Endothelial cell of umbilical vein (primary cell): ENCODE data around the gene KYAT1. TPM values are rescaled to one million over a fixed set of nuclear protein-coding genes. Genes with fewer than 3 reads are reported as not detected.

Experiments used
- BruUV-seq: library from RNA; stranded (reverse); fragments of 400-500 nt; replicated peaks from 2 replicates; lab custom pipeline; 2021; lab: Mats Ljungman, UMichigan
- CTCF ChIA-PET: fragments of 300-600, 350-600 bp; sonication (Branson Sonifier 250); formaldehyde crosslinking; loops from one replicate; lab custom pipeline; 2021; ENCODE audit warnings: antibody characterized with exemption, inconsistent platforms; lab: Charles Lee
- POLR2A ChIA-PET: fragments of 300-600, 350-600 bp; sonication (Branson Sonifier 250); formaldehyde crosslinking; loops from one replicate; lab custom pipeline; 2021; ENCODE audit warnings: antibody characterized with exemption, inconsistent platforms; lab: Charles Lee
- DNase-seq: peaks from one replicate; pipeline ENCODE4 v3.0.0-alpha.2; 2011; ENCODE audit warnings: low read depth, low spot score
- FAIRE-seq: peaks from 2 replicates; lab custom pipeline; 2011; peaks lifted over from hg19 to GRCh38; lab: Jason Lieb, UNC
- H2AFZ ChIP-seq: 2 replicates; pipeline ENCODE4 v1.6.0; 2012; ENCODE audit warnings: low read depth, low read length, control low read depth, inconsistent platforms
- H3K27ac ChIP-seq: 2 replicates; pipeline ENCODE4 v1.5.1; 2011; ENCODE audit warnings: low read depth, mild to moderate bottlenecking, control low read depth, low read length, moderate library complexity; ENCODE audit not compliant: insufficient read depth
- H3K27me3 ChIP-seq, 2 experiments: 2 replicates each; pipeline versions ENCODE4 v1.6.0 to v1.6.1; 2011; ENCODE audit warnings: low read length in 2 of 2, mixed read lengths in 1 of 2; ENCODE audit not compliant: control insufficient read depth in 2 of 2, insufficient read depth in 2 of 2
- H3K36me3 ChIP-seq, 2 experiments: 2 replicates in 1 of 2; 3 replicates in 1 of 2; pipeline ENCODE4 v1.5.1; 2011; ENCODE audit warnings: low read length in 2 of 2, mild to moderate bottlenecking in 1 of 2, moderate library complexity in 1 of 2; ENCODE audit not compliant: control insufficient read depth in 2 of 2, insufficient read depth in 2 of 2; ENCODE audit errors: extremely low read depth in 1 of 2
- H3K4me1 ChIP-seq: 3 replicates; pipeline ENCODE4 v1.5.1; 2011; ENCODE audit warnings: mild to moderate bottlenecking, low read length; ENCODE audit not compliant: control insufficient read depth, insufficient read depth; ENCODE audit errors: extremely low read depth
- H3K4me2 ChIP-seq: 2 replicates; pipeline ENCODE4 v1.6.1; 2011; ENCODE audit warnings: low read length, control low read depth, mixed read lengths; ENCODE audit not compliant: insufficient read depth
- H3K4me3 ChIP-seq, 3 experiments: fragments of 200-600 bp in 1 of 3; sonication (generic), shearing (Covaris generic) in 1 of 3; replicated peaks in 1 of 3; 2 replicates each; pipeline ENCODE4 v1.5.1; 2011 to 2016; ENCODE audit warnings: control low read depth in 3 of 3, low read length in 3 of 3, mild to moderate bottlenecking in 2 of 3, inconsistent platforms in 1 of 3, low read depth in 1 of 3, moderate library complexity in 1 of 3; ENCODE audit not compliant: insufficient read depth in 1 of 3
- H3K79me2 ChIP-seq: 2 replicates; pipeline ENCODE4 v1.6.0; 2012; ENCODE audit warnings: low read length, inconsistent platforms; ENCODE audit not compliant: control insufficient read depth, insufficient read depth
- H3K9ac ChIP-seq: replicated peaks from 2 replicates; pipeline ENCODE3; 2011; ENCODE audit warnings: low read length, control low read depth; ENCODE audit not compliant: insufficient read depth; ENCODE audit errors: extremely low read depth
- H3K9me1 ChIP-seq: replicated peaks from 3 replicates; pipeline ENCODE4 v1.6.0; 2011; ENCODE audit warnings: mild to moderate bottlenecking, low read length; ENCODE audit not compliant: control insufficient read depth, insufficient read depth; ENCODE audit errors: extremely low read depth
- H3K9me3 ChIP-seq: replicated peaks from 2 replicates; pipeline ENCODE4 v1.5.1; 2012; ENCODE audit warnings: low read length, inconsistent platforms; ENCODE audit not compliant: control insufficient read depth, insufficient read depth
- H4K20me1 ChIP-seq: replicated peaks from 2 replicates; pipeline ENCODE3; 2011; ENCODE audit warnings: mild to moderate bottlenecking, low read length; ENCODE audit not compliant: control insufficient read depth, insufficient read depth; ENCODE audit errors: extremely low read depth
- EZH2 ChIP-seq: IDR thresholded peaks from 2 replicates; pipeline ENCODE4 v1.6.1; 2012; ENCODE audit warnings: borderline replicate concordance, low read depth, mild to moderate bottlenecking, moderate library complexity, low read length, inconsistent platforms; ENCODE audit not compliant: severe bottlenecking
- FOS ChIP-seq: IDR thresholded peaks from 2 replicates; pipeline ENCODE4 v1.6.1; 2011; ENCODE audit warnings: mild to moderate bottlenecking, low read length, moderate library complexity, borderline replicate concordance; ENCODE audit not compliant: insufficient read depth
- GATA2 ChIP-seq: IDR thresholded peaks from 2 replicates; pipeline ENCODE4 v1.7.0; 2011; ENCODE audit warnings: low read depth, mild to moderate bottlenecking, moderate library complexity, mixed read lengths, low read length; ENCODE audit not compliant: insufficient read length, insufficient read depth
- JUN ChIP-seq: IDR thresholded peaks from 2 replicates; pipeline ENCODE4 v1.6.1; 2011; ENCODE audit warnings: borderline replicate concordance, low read depth; ENCODE audit not compliant: insufficient read length, insufficient read depth
- MAX ChIP-seq: IDR thresholded peaks from 2 replicates; pipeline ENCODE4 v1.6.1; 2011; ENCODE audit not compliant: insufficient read depth, insufficient read length
- MYC ChIP-seq: IDR thresholded peaks from one replicate; pipeline ENCODE4 v1.6.1; 2011; ENCODE audit warnings: mild to moderate bottlenecking, low read depth, low read length
- POLR2A ChIP-seq: IDR thresholded peaks from 2 replicates; pipeline ENCODE4 v1.6.1; 2012; ENCODE audit warnings: low read depth, mild to moderate bottlenecking, control low read depth, low read length
- POLR2AphosphoS5 ChIP-seq: IDR thresholded peaks from 2 replicates; pipeline ENCODE4 v1.6.1; 2012; ENCODE audit warnings: low read depth, mild to moderate bottlenecking, control low read depth, low read length, moderate library complexity; ENCODE audit not compliant: insufficient read depth
- dilution Hi-C: fragments of 300-500 bp; cut with MboI; formaldehyde crosslinking; loops from one replicate; pipeline ENCODE4 v1.15.0; 2019; ENCODE audit warnings: low sequenced_read_pairs; ENCODE audit not compliant: extremely low pct_ligation_motif_present
- intact Hi-C: fragments of 100-400 bp; cut with micrococcal nuclease; formaldehyde crosslinking; loops from one replicate; pipeline ENCODE4 v1.10.0; 2022
- polyA plus RNA-seq, 4 experiments: library from polyadenylated mRNA; depleted of rRNA in 3 of 4; stranded (reverse) in 3 of 4; unstranded in 1 of 4; fragments of >200 nt; gene quantifications; 2 replicates each; pipeline versions ENCODE4 v1.2.1 to v1.2.3, GENCODE V29; 2011 to 2012; ENCODE audit warnings: missing spikeins in 1 of 4
- total RNA-seq: library from RNA; stranded (reverse); gene quantifications from 2 replicates; pipeline ENCODE4 v1.2.3, GENCODE V29; 2021
- TF ChIP-seq, protein P1 (sequence below), 2 donors: IDR thresholded peaks; 1 replicate in 1 of 2; 2 replicates in 1 of 2; pipeline ENCODE4 v1.5.1; 2011; ENCODE audit warnings: low read length in 2 of 2, mild to moderate bottlenecking in 2 of 2, moderate library complexity in 2 of 2, control low read depth in 1 of 2, inconsistent platforms in 1 of 2, low read depth in 1 of 2; ENCODE audit not compliant: insufficient read depth in 1 of 2; ENCODE audit errors: extremely low read depth in 1 of 2

Gene KYAT1
- total and polyA plus RNA-seq, 2 donors (not counting 3 experiments of a cell fraction or from before 2014, with no cell fraction given): 7.2 to 9.6 TPM

DNA sequence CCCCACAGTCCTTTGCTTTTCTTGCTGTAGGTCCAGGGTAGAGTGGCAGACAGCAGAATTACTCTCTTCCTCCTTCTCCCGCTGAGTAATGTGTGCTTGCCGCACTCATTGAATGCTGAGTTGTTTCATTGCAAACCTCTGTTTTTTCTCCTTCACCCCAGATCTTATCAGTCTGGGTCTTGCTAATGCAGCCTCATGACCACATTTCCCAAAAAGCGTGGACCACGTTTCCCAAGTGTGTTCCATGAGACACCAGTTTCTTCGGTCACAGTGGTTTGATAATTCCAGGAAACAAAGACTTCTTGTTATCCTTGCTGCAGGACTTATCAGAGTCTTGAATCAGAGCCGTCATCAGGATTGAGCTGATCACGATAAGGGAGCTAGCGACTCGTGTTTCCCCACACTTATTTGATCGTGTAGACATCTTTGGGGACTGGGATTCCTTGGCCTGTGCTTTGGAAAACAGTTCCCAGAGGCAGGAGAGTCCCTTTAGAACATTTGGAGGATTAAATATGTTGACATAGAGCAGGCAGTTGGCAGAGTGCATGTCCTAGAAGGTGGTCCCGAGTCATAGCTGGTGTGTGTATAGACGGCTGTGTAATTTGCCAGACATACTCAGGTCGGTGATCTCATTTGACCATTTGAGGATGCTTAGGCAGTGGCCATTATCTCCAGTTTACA, 4.6 kb upstream of the KYAT1 start:
- POLR2A ChIA-PET: interaction anchor here (0.6 kb wide), 1 partner anchor 683 kb away, joined by 3 read pairs; no protein-coding TSS in a partner anchor
- no peak for TF ChIP-seq MYC
- peak; percentile 54 for TF ChIP-seq POLR2AphosphoS5
- TF ChIP-seq POLR2A: peak; percentile 59
- peak; percentile 22 for TF ChIP-seq FOS
- no peak for TF ChIP-seq EZH2
- TF ChIP-seq JUN: peak; percentile 1
- peak; percentile 99 for TF ChIP-seq GATA2
- Histone ChIP-seq H3K36me3 (peaks cover 8 to 15% of the 10 kb centered on the region in 2 experiments), H3K4me3 (no peak overlapping the region), H3K27me3 (no peaks in the 10 kb centered on the region), H2AFZ (no peak overlapping the region), H3K9me1 (no peaks in the 10 kb centered on the region), H3K4me1 (peaks cover 58% of the 10 kb centered on the region), H4K20me1 (no peaks in the 10 kb centered on the region), H3K9me3 (no peaks in the 10 kb centered on the region), H3K4me2 (peak overlapping the region; percentile 20), H3K9ac (peak overlapping the region; percentile 5), H3K27ac (peak overlapping the region; percentile 75), H3K79me2 (peaks cover 86% of the 10 kb centered on the region)
- intact Hi-C loops (loop anchor here (1.0 kb wide), 1 partner anchor 25 kb away; no protein-coding TSS in a partner anchor), dilution Hi-C loops (no loop called here)
- BruUV-seq: no TSS peak
- CTCF ChIA-PET: interaction anchor here (1.0 to 1.1 kb wide), 3 partner anchors 13 to 42 kb away, joined by 3 to 4 read pairs (median 4); no protein-coding TSS in a partner anchor
- FAIRE-seq (peak; percentile 96), DNase-seq (peak; percentile 76)

- CTCF ChIA-PET: no interaction called here
- H3K36me3 ChIP-seq: peaks cover 8 to 15% of the 10 kb centered on the region in 2 experiments
- dilution Hi-C loops: no loop called here
- H3K79me2 ChIP-seq: peaks cover 82% of the 10 kb centered on the region
- H3K4me3 ChIP-seq: no peak overlapping the region
- H4K20me1 ChIP-seq: no peaks in the 10 kb centered on the region
- H3K9ac ChIP-seq: no peak overlapping the region
- no peak for TF ChIP-seq POLR2AphosphoS5
- no peak for TF ChIP-seq JUN
- TF ChIP-seq, protein P1, sequence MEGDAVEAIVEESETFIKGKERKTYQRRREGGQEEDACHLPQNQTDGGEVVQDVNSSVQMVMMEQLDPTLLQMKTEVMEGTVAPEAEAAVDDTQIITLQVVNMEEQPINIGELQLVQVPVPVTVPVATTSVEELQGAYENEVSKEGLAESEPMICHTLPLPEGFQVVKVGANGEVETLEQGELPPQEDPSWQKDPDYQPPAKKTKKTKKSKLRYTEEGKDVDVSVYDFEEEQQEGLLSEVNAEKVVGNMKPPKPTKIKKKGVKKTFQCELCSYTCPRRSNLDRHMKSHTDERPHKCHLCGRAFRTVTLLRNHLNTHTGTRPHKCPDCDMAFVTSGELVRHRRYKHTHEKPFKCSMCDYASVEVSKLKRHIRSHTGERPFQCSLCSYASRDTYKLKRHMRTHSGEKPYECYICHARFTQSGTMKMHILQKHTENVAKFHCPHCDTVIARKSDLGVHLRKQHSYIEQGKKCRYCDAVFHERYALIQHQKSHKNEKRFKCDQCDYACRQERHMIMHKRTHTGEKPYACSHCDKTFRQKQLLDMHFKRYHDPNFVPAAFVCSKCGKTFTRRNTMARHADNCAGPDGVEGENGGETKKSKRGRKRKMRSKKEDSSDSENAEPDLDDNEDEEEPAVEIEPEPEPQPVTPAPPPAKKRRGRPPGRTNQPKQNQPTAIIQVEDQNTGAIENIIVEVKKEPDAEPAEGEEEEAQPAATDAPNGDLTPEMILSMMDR (IDR thresholded peaks at IDR 0.05; ENCODE audit: extremely low read depth in 1 of 2, insufficient read depth in 1 of 2, low read depth in 1 of 2, low read length in 2 of 2): no peak
- no peak for TF ChIP-seq MYC
- no peak for TF ChIP-seq MAX
- no peak for TF ChIP-seq FOS
- no peak for TF ChIP-seq EZH2
- TF ChIP-seq GATA2: no peak
- no peak for TF ChIP-seq POLR2A
- peak overlapping the region; percentile 75 for H3K27ac ChIP-seq
- H3K4me1 ChIP-seq: peaks cover 56% of the 10 kb centered on the region
- POLR2A ChIA-PET: no interaction called here
- no peak overlapping the region for H2AFZ ChIP-seq
- DNase-seq: no peak
- FAIRE-seq: no peak
- no peaks in the 10 kb centered on the region for H3K27me3 ChIP-seq
- no peaks in the 10 kb centered on the region for H3K9me3 ChIP-seq
- H3K4me2 ChIP-seq: peak overlapping the region; percentile 20
- TSS peak; percentile 24 for BruUV-seq
- no peaks in the 10 kb centered on the region for H3K9me1 ChIP-seq
- intact Hi-C loops: loop anchor here (1.0 kb wide), 1 partner anchor 26 kb away; no protein-coding TSS in a partner anchor
Measured at GRCh38 chr9:128885798-128886197, 4.0 kb upstream of the KYAT1 start.
